Lung (tissue), 12 donors: ENCODE data around the gene ZDHHC13. TPM values are rescaled to one million over a fixed set of nuclear protein-coding genes. Genes with fewer than 3 reads are reported as not detected.

ENCODE experiments used
- ATAC-seq: fragments of 200-7000 bp; cut with Tn5 transposase; one replicate; pipeline ENCODE4 v1.9.1; 2020; ENCODE audit warnings: moderate number of reproducible peaks; ENCODE audit not compliant: insufficient read depth, low FRiP score
- DNase-seq, 3 donors: peaks; one replicate each; pipeline ENCODE4 v3.0.0-alpha.2; 2013 to 2017
- H3K27ac ChIP-seq, 2 donors: one replicate each; pipeline ENCODE4 v1.5.1; 2013; ENCODE audit warnings: mild to moderate bottlenecking in 2 of 2, moderate library complexity in 2 of 2, control low read depth in 1 of 2, inconsistent platforms in 1 of 2, low read depth in 1 of 2, low read length in 1 of 2
- H3K27me3 ChIP-seq, 3 donors: one replicate each; pipeline ENCODE4 v1.5.1; 2013; ENCODE audit warnings: low read length in 2 of 3; ENCODE audit not compliant: control insufficient read depth in 3 of 3, insufficient read depth in 3 of 3
- H3K36me3 ChIP-seq, 4 donors: one replicate each; pipeline ENCODE4 v1.5.1; 2013; ENCODE audit warnings: low read length in 4 of 4, mild to moderate bottlenecking in 1 of 4, moderate library complexity in 1 of 4; ENCODE audit not compliant: control insufficient read depth in 4 of 4, insufficient read depth in 4 of 4
- H3K4me1 ChIP-seq, 5 donors: one replicate each; pipeline ENCODE4 v1.5.1; 2013; ENCODE audit warnings: low read length in 5 of 5, mild to moderate bottlenecking in 2 of 5, moderate library complexity in 1 of 5; ENCODE audit not compliant: control insufficient read depth in 5 of 5, insufficient read depth in 5 of 5
- H3K4me3 ChIP-seq: one replicate; pipeline ENCODE4 v1.5.1; 2013; ENCODE audit warnings: mild to moderate bottlenecking, control low read depth, moderate library complexity
- H3K9ac ChIP-seq, 2 donors: one replicate each; pipeline ENCODE4 v1.5.1; 2013; ENCODE audit warnings: low read length in 2 of 2, control low read depth in 1 of 2; ENCODE audit not compliant: insufficient read depth in 1 of 2
- H3K9me3 ChIP-seq, 4 donors: one replicate each; pipeline ENCODE4 v1.5.1; 2013; ENCODE audit warnings: low read length in 3 of 4, mild to moderate bottlenecking in 1 of 4, moderate library complexity in 1 of 4; ENCODE audit not compliant: control insufficient read depth in 4 of 4, insufficient read depth in 3 of 4
- CTCF ChIP-seq: IDR thresholded peaks from 2 replicates; pipeline ENCODE4 v1.5.1; 2012; ENCODE audit warnings: mild to moderate bottlenecking; ENCODE audit errors: control extremely low read depth, extremely low read depth
- WGBS, 2 donors: extraction: QIAGEN DNeasy Blood & Tissue Kit; methylation state at CpG; one replicate each; pipeline ENCODE4 v1.1.7; 2013; 5-methylcytosine and 5-hydroxymethylcytosine counted together
- polyA plus RNA-seq, 2 donors: library from polyadenylated mRNA; stranded (reverse); fragments of 200-250 nt; gene quantifications; one replicate each; pipeline ENCODE4 v1.2.1, GENCODE V29; 2013
- total RNA-seq, 2 donors: library from RNA; depleted of rRNA in 1 of 2; stranded (reverse); fragments of >200 nt in 1 of 2; gene quantifications; one replicate each; pipeline ENCODE4 v1.2.1, GENCODE V29; 2014 to 2021
- donor health status: control.
- donor health status: control.
- donor health status: Bipolar disorder and iron deficiency.
- donor health status: healthy.
- donor health status: DM: yes; HTN: yes; CAD: no.

ZDHHC13 gene
- total and polyA plus RNA-seq, 4 donors: 10.6 to 20.0 (median 12.4) TPM

- Histone ChIP-seq H3K27me3 (no peaks in the 10 kb centered on the region), H3K4me3 (no peak overlapping the region), H3K36me3 (peaks cover 1 to 19% (median 9%) of the 10 kb centered on the region in 4 donors), H3K4me1 (peaks cover 0 to 8% (median 0%) of the 10 kb centered on the region in 5 donors), H3K27ac (no peak overlapping the region), H3K9ac (no peak overlapping the region), H3K9me3 (no peaks in the 10 kb centered on the region)
- ATAC-seq: no peak
- DNase-seq: no peak
- 90 to 96% methylated on average over 2 of the region's 2 CpGs for WGBS, 2 donors
- TF ChIP-seq CTCF: no peak
Observed at GRCh38 chr11:19164881-19165280, 47.9 kb downstream of the ZDHHC13 start.

GRCh38 chr11:19168090-19168489 lies 51.1 kb downstream of the ZDHHC13 start:
- Histone ChIP-seq H3K27ac (peak overlapping the region in 1 of 2 donors; percentile 35), H3K4me1 (peaks cover 0 to 8% (median 4%) of the 10 kb centered on the region in 5 donors), H3K4me3 (no peak overlapping the region), H3K9me3 (no peaks in the 10 kb centered on the region), H3K27me3 (no peaks in the 10 kb centered on the region), H3K9ac (no peak overlapping the region), H3K36me3 (peaks cover 7 to 21% (median 10%) of the 10 kb centered on the region in 4 donors)
- no peak for ATAC-seq
- WGBS, 2 donors: 94 to 100% methylated on average over 2 of the region's 2 CpGs
- no peak for TF ChIP-seq CTCF
- DNase-seq: no peak

- Histone ChIP-seq H3K9ac (no peak overlapping the region), H3K27ac (peak overlapping the region in 1 of 2 donors; percentile 49), H3K36me3 (peaks cover 6 to 8% (median 7%) of the 10 kb centered on the region in 4 donors), H3K27me3 (no peaks in the 10 kb centered on the region), H3K9me3 (no peaks in the 10 kb centered on the region), H3K4me1 (peaks cover 0 to 12% (median 5%) of the 10 kb centered on the region in 5 donors), H3K4me3 (no peak overlapping the region)
- ATAC-seq (no peak), DNase-seq (peak in 2 of 3 donors; percentile 11 to 28)
- TF ChIP-seq CTCF: no peak
- 88 to 93% methylated on average over 9 of the region's 9 CpGs for WGBS, 2 donors
Observed at GRCh38 chr11:19173004-19173689, 56.2 kb downstream of the ZDHHC13 start.
